Measurements from ENCODE around the gene CSPG5.

CSPG5 gene, protein sequence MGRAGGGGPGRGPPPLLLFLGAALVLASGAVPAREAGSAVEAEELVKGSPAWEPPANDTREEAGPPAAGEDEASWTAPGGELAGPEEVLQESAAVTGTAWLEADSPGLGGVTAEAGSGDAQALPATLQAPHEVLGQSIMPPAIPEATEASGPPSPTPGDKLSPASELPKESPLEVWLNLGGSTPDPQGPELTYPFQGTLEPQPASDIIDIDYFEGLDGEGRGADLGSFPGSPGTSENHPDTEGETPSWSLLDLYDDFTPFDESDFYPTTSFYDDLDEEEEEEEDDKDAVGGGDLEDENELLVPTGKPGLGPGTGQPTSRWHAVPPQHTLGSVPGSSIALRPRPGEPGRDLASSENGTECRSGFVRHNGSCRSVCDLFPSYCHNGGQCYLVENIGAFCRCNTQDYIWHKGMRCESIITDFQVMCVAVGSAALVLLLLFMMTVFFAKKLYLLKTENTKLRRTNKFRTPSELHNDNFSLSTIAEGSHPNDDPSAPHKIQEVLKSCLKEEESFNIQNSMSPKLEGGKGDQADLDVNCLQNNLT

DNA sequence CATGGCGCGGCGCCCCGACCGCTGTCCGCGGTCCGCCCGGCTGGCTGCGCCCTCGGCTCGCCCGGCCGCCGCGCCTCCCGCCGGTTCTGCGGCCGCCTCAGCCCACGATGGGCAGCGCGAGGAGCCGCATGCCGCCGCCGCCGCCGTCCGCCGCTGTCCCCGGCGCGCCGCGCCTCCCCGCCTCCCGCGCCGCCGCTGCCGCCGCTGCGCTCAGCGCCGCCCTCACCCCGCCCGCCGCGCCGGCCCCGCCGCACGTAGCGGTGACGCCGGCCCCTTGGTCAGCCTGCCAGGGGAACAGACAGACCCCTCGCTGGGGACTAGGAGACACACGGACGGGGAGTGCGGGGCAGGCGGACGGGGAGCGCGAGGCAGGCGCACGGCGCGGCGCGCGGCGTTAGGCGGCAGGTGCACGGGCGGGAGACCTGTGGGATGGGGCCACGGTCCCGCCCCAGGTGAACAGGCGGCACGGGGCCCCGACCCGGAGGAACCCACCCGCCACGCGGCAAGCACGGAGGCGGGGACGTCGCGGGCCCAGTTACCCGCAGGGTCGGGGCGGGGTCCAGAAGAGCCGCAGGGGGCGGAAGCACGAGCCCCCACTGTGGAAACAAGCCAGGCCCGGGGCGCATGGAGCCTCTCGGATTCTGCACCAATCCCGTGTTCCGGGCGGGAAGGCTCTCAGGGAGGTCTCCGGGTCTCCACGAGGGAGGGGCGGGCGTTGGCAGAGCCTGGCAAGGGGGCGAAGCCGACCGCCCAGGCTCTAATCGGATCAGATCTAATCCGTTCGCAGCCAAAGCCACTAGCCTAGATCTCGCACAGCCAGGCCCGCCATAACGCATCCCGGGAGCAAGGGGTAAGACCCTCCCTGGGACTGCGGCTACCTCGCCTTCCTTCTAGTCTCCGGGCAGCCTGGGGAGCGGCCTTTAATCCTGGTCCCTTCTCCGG is at the start of gene CSPG5:
Gene CSPG5 (minus strand): TSS at position 175 of the 942 bp plus-strand sequence. CDS start 172 bp downstream, at position 3.
- DNase-seq (ENCODE audit: low spot score) = peak; percentile 15

GRCh38 chr3:47628426-47628825 is 49.8 kb upstream of the CSPG5 start:
- no peak for DNase-seq (ENCODE audit: low spot score)

- no peak for DNase-seq (ENCODE audit: low spot score)
These were observed 44.2 kb upstream of the CSPG5 start for GRCh38 chr3:47622671-47623461.

DNA sequence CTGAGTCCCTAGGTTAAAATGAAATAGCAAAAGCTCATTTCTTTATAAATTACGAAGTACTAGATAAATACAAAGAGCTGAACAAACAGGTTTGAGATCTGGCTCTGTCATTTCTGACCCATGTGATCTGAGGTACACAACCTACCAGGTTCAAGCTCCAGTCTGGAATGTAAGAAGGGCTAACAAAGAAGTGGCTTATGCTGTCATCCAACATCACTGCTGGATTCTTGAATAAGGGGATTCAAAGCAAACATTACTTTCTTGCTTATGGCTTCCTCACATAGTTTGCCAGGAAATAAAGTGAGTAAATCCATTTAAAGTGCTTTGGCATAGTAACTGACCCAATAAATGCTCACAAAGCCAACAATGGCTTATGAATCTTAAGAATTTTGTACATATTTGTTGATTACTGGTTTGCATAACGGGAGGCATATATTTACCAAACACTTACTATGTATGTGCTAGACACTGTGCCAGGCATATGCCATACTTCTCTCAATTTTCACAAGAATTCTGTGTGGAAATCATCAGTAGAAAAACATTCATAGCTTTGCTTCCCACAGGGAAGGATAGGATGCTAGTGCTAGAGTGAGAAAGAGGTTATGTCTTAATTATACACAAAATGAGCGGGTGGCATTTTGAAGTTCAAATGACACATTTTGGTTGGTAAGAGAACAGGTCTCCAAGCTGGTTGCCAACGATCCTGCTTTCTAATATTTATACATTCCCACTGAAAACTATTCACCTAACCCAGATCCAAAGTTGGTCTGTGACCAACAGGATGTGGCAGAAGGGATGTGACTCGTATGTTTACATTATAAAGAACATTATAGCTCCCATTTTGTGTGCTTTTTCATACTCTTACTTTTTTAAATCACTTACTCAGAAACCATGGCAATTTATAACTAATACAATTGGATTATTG is 38.7 kb upstream of the CSPG5 start:
- DNase-seq (ENCODE audit: low spot score) = no peak

- no peak for DNase-seq (ENCODE audit: low spot score)
These were observed 36.1 kb upstream of the CSPG5 start for GRCh38 chr3:47614788-47615187.

DNA sequence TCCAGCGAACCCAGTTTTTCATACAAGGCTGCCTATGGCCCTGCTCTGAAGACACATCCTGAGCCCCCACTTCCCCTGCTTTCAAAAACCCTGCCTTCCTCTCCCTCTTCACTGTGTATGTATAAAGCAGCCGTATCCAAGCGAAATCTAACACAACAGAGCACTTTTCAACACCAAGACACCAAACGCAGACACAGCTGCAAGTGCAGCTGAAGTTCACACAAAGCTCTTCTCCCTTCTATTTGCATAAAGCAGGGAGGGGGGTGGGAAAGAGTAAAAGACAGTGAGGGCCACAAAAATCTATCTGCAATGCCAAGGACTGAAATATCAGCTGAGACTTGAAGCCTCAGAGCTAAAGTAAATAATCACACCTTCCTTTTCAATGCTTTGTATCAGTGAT is 35.1 kb upstream of the CSPG5 start:
- DNase-seq (ENCODE audit: low spot score) = peak; percentile 84

DNA sequence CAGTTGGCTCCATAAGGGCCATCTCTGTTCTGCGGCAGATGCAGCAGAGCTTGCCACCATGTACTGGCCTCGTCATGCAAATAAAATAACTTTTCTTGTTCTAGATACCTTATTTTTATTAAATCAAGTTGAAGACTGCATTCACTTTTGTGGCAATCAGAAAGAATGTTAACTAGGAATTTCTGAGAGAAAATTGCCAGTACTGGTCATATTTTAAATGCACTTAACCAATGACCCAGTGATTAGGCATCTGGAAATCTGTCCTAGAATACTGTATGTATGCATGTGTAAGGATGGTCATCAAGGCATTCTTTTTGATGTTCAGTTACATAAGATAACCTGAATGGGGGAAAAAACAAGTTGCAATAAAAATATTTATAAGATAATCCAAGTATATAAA is 34.2 kb upstream of the CSPG5 start:
- DNase-seq (ENCODE audit: low spot score) = peak; percentile 21

GRCh38 chr3:47612178-47612577 is 33.5 kb upstream of the CSPG5 start:
- peak; percentile 21 for DNase-seq (ENCODE audit: low spot score)

GRCh38 chr3:47611576-47611975 is 32.9 kb upstream of the CSPG5 start:
- DNase-seq (ENCODE audit: low spot score) = no peak

DNA sequence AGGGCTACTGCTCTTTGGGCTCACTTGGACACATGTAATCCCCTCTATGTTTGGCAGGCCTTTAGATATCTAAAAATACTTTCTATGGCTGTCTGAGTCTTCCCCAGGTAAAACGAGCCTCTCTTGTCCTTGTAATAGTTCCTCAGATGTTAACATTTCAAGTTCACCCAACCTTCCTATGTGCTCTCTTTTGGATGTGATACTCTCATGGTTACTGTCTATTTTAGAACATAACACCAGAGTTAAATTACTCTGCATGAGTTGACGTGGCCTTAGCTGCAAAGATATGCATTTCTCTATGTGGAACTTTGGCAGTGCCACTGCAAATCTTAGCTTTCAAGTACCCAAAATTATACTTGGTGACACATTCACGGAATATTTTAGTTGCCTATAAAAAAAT is 31.9 kb upstream of the CSPG5 start:
- DNase-seq (ENCODE audit: low spot score) = no peak

GRCh38 chr3:47607335-47607734 is 28.7 kb upstream of the CSPG5 start:
- no peak for DNase-seq (ENCODE audit: low spot score)

DNA sequence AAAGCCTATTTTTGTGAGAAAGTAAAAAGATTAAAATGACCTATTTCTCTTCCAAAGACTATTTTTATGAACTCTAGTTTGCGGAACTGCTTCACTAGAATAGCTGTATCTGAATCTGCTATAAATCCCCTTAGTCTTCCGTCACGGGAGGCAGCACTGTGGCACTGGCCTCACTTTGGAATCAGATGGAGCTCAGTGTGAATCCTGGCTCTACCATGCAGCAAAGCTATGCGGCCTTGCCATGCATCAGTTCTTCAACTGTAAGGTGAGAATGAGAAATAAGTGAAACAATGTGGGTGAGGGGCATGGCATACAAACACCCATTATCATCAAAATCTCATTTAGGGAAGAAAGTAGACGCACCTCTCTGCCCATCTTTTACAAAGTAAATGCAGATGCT is 27.5 kb upstream of the CSPG5 start:
- no peak for DNase-seq (ENCODE audit: low spot score)

DNA sequence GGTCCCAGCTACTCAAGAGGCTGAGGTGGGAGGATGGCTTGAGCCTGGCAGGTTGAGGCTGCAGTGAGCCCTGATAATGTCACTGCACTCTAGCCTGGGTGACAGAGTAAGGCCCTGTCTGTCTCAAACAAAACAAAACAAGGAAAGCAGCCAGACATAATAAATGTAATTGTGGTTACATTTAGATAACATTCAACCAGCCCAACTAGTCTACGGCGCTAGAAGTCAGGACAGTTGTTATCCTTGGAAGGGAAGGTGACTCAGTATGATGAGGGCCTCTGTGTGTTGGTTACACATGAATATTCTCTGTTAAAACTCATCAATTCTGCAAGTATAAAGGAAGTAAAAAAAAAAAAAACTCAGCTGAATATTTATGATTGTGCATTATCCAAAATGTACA is 27.0 kb upstream of the CSPG5 start:
- DNase-seq (ENCODE audit: low spot score) = no peak

DNA sequence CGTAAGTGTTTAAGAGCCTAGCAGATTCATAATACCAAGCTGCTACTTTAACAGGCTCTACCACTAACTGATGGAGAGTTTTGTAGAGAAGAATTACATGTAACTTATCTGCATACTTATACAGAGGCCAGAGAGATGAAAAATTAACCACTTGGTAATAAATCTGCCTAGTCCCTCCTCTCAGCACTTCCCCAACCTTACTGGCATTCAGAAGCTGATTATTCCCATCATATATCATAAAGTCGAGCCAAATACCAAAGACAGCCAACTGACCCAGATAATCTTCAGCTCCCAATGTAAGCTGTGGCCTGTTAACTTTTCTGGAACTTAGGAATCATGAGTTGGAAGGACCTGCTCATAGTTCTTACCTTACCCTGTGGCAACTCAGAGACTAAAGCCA is 25.5 kb upstream of the CSPG5 start:
- no peak for DNase-seq (ENCODE audit: low spot score)

DNA sequence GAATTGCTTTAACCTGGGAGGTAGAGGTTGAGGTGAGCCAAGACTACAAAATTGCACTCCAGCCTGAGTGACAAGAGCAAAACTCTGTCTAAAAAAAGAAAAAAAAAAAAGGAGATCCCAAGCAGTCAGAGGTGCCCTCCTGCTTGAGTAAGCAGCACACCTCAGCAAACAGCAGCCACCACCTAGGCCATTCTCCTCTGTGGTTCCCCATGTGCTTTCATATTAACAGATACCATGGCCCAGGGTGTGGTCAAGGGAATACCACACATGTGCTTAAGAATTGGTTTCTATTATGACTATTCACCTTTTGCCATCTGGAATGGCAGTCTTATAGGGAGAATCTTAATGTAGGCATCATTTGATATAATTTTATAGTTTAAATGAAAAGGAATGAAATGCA is 24.7 kb upstream of the CSPG5 start:
- DNase-seq (ENCODE audit: low spot score) = no peak

- DNase-seq (ENCODE audit: low spot score) = peak; percentile 79
These were observed 22.6 kb upstream of the CSPG5 start for GRCh38 chr3:47601281-47601680.

DNA sequence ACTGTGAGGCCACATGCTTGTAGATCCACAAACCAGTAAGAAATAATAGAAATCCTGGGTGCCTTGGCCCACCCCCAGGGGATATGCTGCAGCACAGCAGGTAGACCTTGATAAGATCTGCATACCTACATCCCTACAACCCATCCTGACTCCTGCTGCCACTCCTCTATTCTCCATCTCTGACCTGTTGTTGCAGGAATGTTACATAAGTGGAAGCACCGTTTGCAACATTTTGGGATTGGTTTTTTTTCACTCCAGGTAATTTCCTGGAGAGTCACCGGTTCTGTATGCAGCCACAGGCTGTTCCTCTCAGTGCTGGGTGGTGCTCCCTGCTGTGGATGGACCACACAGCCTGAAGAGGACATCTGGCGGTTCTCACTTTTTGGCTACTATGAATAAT is 16.1 kb upstream of the CSPG5 start:
- no peak for DNase-seq (ENCODE audit: low spot score)

- DNase-seq (ENCODE audit: low spot score) = no peak
These were observed 13.6 kb upstream of the CSPG5 start for GRCh38 chr3:47592066-47592795.

DNA sequence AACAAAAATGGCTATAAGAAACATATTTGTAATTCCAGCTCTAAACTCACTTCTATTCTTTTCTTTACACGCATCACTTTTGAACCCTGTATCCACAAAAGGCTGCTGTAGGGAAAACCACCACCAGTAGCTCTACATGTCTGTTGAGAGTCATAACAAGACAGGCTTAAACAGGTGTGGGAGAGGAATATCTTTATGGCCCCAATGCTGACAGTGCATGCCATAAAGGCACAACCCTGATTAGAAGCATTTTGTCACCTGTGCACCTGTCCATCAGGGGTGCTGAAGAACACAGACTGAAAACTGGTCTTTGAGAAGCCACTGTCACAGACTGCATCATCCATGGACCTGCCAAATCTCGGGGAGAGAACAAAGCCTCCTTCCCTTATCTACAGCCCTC is 11.6 kb upstream of the CSPG5 start:
- DNase-seq (ENCODE audit: low spot score) = no peak

DNA sequence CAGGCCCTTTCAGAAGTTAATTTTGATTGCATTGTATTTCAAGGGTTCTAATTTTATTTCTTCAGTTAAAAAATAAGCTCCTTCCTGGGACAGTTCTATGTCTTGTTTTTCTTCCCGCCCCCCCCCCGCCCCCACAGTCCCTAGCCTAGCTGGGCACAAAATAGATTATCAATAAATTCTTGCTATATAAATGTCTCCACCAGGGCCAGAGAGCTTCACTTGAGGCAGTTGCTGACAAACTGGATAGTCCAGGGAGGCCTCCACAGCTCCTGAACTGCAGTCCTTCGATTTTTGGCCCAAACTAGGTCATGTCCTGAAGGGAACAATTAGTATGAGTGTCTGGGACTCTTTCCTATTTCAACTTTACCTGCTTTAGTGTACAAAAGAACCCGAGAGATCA is 9.9 kb upstream of the CSPG5 start:
- no peak for DNase-seq (ENCODE audit: low spot score)
